ENCODE data around the gene HES4. TPM values are rescaled to one million over a fixed set of nuclear protein-coding genes. Genes with fewer than 3 reads are reported as not detected.
A peak's percentile ranks its signal among the peaks of the same experiment; 100 is the strongest.

HES4 gene
- total RNA-seq, 1 donor from 2014 or later: 149 TPM

DNA sequence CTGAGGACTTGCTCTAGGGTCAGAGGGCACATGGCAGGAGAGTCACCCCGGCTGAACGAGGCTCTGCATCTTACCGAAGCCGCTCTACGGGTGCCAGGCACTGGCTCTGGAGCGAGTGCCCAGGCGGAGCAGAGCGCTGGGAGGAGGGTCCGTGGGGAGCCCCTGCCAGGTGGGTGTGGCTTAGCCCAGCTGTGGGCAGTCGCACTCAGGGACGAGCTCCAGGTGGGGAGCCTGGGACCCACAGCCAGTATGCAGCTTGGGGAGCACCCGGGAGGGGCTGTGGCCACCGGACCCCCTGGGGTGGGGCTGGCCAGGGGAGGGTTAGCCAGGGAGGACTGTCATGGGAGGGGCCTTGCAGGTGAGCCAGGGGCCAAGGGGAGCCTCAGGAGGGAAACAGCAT lies 23.8 kb upstream of the HES4 start:
- H3K27me3 ChIP-seq (ENCODE audit: insufficient read depth, low read length): no peaks in the 10 kb centered on the region
- Mint-ChIP-seq H3K4me1 (ENCODE audit: low read depth, unreplicated experiment) (peaks cover 22% of the 10 kb centered on the region), H3K4me3 (ENCODE audit: unreplicated experiment) (peak overlapping the region; percentile 82), H3K27ac (ENCODE audit: unreplicated experiment) (no peak overlapping the region), H3K9me3 (ENCODE audit: unreplicated experiment) (no peaks in the 10 kb centered on the region), H3K36me3 (ENCODE audit: low read depth, unreplicated experiment) (peaks cover 5% of the 10 kb centered on the region), H3K27me3 (ENCODE audit: low read depth, unreplicated experiment) (no peaks in the 10 kb centered on the region)
- H3K9ac ChIP-seq (ENCODE audit: low read length): no peak overlapping the region
- no peaks in the 10 kb centered on the region for H3K9me3 ChIP-seq (ENCODE audit: insufficient read depth, low read depth, low read length)
- peak overlapping the region; percentile 95 for H3K4me2 ChIP-seq (ENCODE audit: low read length)
- H4K20me1 ChIP-seq (ENCODE audit: insufficient read depth, low read length): peaks cover 58% of the 10 kb centered on the region
- H3K4me1 ChIP-seq (ENCODE audit: insufficient read depth, low read length): peaks cover 40% of the 10 kb centered on the region
- DNase-seq (ENCODE audit: low read depth) (no peak), FAIRE-seq (no peak)
- no peak for TF ChIP-seq EZH2 (IDR thresholded peaks at IDR 0.05; ENCODE audit: insufficient read depth, low read length)
- TF ChIP-seq, protein P1, sequence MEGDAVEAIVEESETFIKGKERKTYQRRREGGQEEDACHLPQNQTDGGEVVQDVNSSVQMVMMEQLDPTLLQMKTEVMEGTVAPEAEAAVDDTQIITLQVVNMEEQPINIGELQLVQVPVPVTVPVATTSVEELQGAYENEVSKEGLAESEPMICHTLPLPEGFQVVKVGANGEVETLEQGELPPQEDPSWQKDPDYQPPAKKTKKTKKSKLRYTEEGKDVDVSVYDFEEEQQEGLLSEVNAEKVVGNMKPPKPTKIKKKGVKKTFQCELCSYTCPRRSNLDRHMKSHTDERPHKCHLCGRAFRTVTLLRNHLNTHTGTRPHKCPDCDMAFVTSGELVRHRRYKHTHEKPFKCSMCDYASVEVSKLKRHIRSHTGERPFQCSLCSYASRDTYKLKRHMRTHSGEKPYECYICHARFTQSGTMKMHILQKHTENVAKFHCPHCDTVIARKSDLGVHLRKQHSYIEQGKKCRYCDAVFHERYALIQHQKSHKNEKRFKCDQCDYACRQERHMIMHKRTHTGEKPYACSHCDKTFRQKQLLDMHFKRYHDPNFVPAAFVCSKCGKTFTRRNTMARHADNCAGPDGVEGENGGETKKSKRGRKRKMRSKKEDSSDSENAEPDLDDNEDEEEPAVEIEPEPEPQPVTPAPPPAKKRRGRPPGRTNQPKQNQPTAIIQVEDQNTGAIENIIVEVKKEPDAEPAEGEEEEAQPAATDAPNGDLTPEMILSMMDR (IDR thresholded peaks at IDR 0.05; ENCODE audit: insufficient read depth, low read depth, low read length): no peak
- H3K79me2 ChIP-seq (ENCODE audit: insufficient read depth, low read length): peaks cover 71% of the 10 kb centered on the region
- H3K27ac ChIP-seq (ENCODE audit: low read depth, low read length): no peak overlapping the region
- no peaks in the 10 kb centered on the region for H3K36me3 ChIP-seq (ENCODE audit: insufficient read depth, low read length)
- no peak overlapping the region for H2AFZ ChIP-seq (ENCODE audit: low read depth, low read length)
- H3K4me3 ChIP-seq (ENCODE audit: insufficient read depth, low read depth, low read length): no peak overlapping the region

DNA sequence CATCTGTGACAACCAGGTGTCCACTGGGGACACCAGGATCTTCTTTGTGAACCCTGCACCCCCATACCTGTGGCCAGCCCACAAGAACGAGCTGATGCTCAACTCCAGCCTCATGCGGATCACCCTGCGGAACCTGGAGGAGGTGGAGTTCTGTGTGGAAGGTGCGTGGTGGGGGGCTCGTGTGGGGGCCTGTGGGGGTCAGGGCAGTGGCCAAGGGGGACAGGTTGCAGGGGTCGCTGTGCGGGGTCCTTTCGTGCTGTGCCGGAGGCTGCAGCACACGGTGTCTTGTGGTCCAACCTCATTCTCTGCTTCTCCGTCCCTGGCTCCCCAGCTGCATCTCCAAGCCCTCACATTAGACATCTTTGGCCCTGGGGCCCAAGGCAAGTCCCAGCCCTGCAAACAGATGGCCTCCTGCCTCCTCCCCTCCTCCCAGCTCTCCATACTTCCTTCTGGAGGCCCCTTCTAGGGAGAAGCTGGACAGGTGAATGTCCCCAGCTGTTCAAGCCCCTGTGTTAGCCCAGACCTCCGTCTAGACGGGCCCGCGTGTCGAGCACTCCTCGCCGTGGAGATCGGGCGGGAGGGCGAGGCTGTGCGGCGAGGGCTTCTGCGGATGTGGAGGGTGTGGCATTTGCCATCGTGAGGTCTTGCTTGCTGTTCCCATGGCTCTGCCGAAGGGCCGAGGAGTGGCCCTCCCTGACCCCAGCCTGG lies 22.6 kb upstream of the HES4 start:
- peak overlapping the region; percentile 81 for H3K27ac Mint-ChIP-seq (ENCODE audit: unreplicated experiment)

More for the DNA sequence above, 22.6 kb upstream of the HES4 start:
- Histone ChIP-seq H3K36me3 (ENCODE audit: insufficient read depth, low read length) (no peaks in the 10 kb centered on the region), H3K27ac (ENCODE audit: low read depth, low read length) (peak overlapping the region; percentile 86), H3K4me3 (ENCODE audit: insufficient read depth, low read depth, low read length) (peak overlapping the region; percentile 62), H3K27me3 (ENCODE audit: insufficient read depth, low read length) (no peaks in the 10 kb centered on the region), H3K4me1 (ENCODE audit: insufficient read depth, low read length) (peaks cover 40% of the 10 kb centered on the region), H3K79me2 (ENCODE audit: insufficient read depth, low read length) (peaks cover 65% of the 10 kb centered on the region), H3K4me2 (ENCODE audit: low read length) (peak overlapping the region; percentile 95), H3K9ac (ENCODE audit: low read length) (peak overlapping the region; percentile 33), H4K20me1 (ENCODE audit: insufficient read depth, low read length) (peaks cover 52% of the 10 kb centered on the region), H3K9me3 (ENCODE audit: insufficient read depth, low read depth, low read length) (no peaks in the 10 kb centered on the region), H2AFZ (ENCODE audit: low read depth, low read length) (no peak overlapping the region)
- TF ChIP-seq, protein P1 (IDR thresholded peaks at IDR 0.05; ENCODE audit: insufficient read depth, low read depth, low read length): no peak
- no peak for TF ChIP-seq EZH2 (IDR thresholded peaks at IDR 0.05; ENCODE audit: insufficient read depth, low read length)
- H3K27me3 Mint-ChIP-seq (ENCODE audit: low read depth, unreplicated experiment): no peaks in the 10 kb centered on the region
- no peak for FAIRE-seq
- H3K4me1 Mint-ChIP-seq (ENCODE audit: low read depth, unreplicated experiment): peaks cover 22% of the 10 kb centered on the region
- H3K4me3 Mint-ChIP-seq (ENCODE audit: unreplicated experiment): peak overlapping the region; percentile 82
- H3K9me3 Mint-ChIP-seq (ENCODE audit: unreplicated experiment): no peaks in the 10 kb centered on the region
- no peak for DNase-seq (ENCODE audit: low read depth)
- H3K36me3 Mint-ChIP-seq (ENCODE audit: low read depth, unreplicated experiment): peaks cover 5% of the 10 kb centered on the region
